ENCODE measurements around the gene SERPINH1.

- TF ChIP-seq POLR2AphosphoS5 (IDR thresholded peaks at IDR 0.05; ENCODE audit: low read depth, low read length), result no peak
- no peak for TF ChIP-seq REST (IDR thresholded peaks at IDR 0.05; ENCODE audit: insufficient read depth in 1 of 2, low read depth in 2 of 2, low read length in 1 of 2)
These were observed 33.4 kb downstream of the SERPINH1 start for GRCh38 chr11:75595429-75595828.
